Measurements from ENCODE around the gene CEP85L.

CEP85L gene

GRCh38 chr6:118656847-118657451, 5.6 kb upstream of the CEP85L start:
- TF ChIP-seq, protein P1, sequence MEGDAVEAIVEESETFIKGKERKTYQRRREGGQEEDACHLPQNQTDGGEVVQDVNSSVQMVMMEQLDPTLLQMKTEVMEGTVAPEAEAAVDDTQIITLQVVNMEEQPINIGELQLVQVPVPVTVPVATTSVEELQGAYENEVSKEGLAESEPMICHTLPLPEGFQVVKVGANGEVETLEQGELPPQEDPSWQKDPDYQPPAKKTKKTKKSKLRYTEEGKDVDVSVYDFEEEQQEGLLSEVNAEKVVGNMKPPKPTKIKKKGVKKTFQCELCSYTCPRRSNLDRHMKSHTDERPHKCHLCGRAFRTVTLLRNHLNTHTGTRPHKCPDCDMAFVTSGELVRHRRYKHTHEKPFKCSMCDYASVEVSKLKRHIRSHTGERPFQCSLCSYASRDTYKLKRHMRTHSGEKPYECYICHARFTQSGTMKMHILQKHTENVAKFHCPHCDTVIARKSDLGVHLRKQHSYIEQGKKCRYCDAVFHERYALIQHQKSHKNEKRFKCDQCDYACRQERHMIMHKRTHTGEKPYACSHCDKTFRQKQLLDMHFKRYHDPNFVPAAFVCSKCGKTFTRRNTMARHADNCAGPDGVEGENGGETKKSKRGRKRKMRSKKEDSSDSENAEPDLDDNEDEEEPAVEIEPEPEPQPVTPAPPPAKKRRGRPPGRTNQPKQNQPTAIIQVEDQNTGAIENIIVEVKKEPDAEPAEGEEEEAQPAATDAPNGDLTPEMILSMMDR (IDR thresholded peaks at IDR 0.05) = no peak

- TF ChIP-seq, protein P1 (IDR thresholded peaks at IDR 0.05) = no peak
These were observed 742 bp upstream of the CEP85L start for GRCh38 chr6:118652051-118652615.

- TF ChIP-seq, protein P1 (IDR thresholded peaks at IDR 0.05) = no peak
These were observed 659 bp downstream of the CEP85L start for GRCh38 chr6:118650582-118651281.

- TF ChIP-seq, protein P1 (IDR thresholded peaks at IDR 0.05) = no peak
These were observed 1.3 kb downstream of the CEP85L start for GRCh38 chr6:118649918-118650581.

- TF ChIP-seq, protein P1 (IDR thresholded peaks at IDR 0.05) = no peak
These were observed 2.4 kb downstream of the CEP85L start for GRCh38 chr6:118648866-118649554.

GRCh38 chr6:118646977-118647376, 4.4 kb downstream of the CEP85L start:
- TF ChIP-seq, protein P1 (IDR thresholded peaks at IDR 0.05) = no peak

- TF ChIP-seq, protein P1 (IDR thresholded peaks at IDR 0.05) = no peak
These were observed 6.0 kb downstream of the CEP85L start for GRCh38 chr6:118645395-118645794.
